Medulla oblongata (tissue), 1 donor: ENCODE measurements around the gene ENPP7.
A peak's percentile ranks its signal among the peaks of the same experiment; 100 is the strongest.

Source experiments
- DNase-seq: peaks from one replicate; pipeline ENCODE4 v3.0.0-alpha.2; 2015; ENCODE audit errors: extremely low spot score

The ENPP7 gene, protein sequence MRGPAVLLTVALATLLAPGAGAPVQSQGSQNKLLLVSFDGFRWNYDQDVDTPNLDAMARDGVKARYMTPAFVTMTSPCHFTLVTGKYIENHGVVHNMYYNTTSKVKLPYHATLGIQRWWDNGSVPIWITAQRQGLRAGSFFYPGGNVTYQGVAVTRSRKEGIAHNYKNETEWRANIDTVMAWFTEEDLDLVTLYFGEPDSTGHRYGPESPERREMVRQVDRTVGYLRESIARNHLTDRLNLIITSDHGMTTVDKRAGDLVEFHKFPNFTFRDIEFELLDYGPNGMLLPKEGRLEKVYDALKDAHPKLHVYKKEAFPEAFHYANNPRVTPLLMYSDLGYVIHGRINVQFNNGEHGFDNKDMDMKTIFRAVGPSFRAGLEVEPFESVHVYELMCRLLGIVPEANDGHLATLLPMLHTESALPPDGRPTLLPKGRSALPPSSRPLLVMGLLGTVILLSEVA

DNA sequence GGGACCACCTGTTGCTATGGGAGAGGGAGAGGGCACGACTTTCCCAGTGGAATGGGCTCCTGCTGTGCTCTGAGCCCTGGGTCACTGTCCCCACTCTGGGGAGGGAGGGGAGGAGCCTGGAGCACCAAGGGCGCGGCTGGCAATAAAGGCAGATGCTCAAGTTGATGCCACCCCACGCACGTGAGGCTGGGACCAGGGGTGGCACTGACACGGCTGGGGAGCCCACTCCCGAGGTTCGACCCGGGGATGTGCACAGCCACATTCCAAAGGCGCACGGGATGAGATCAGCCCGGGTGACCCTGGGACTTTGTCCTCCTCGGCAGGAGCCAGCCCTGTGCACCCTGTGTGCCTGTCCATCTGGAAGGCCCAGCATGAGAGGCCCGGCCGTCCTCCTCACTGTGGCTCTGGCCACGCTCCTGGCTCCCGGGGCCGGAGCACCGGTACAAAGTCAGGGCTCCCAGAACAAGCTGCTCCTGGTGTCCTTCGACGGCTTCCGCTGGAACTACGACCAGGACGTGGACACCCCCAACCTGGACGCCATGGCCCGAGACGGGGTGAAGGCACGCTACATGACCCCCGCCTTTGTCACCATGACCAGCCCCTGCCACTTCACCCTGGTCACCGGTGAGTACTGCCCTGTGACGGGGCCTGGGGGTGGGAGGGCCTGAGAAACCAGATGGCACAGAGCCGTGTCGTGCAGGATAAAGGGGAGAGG is at the start of gene ENPP7:
Gene ENPP7 (plus strand): TSS at position 175 of the 715 bp plus-strand sequence. CDS start 197 bp downstream, at position 372.
- no peak for DNase-seq

- DNase-seq: no peak
Observed at GRCh38 chr17:79681101-79681621, 49.6 kb upstream of the ENPP7 start.

DNA sequence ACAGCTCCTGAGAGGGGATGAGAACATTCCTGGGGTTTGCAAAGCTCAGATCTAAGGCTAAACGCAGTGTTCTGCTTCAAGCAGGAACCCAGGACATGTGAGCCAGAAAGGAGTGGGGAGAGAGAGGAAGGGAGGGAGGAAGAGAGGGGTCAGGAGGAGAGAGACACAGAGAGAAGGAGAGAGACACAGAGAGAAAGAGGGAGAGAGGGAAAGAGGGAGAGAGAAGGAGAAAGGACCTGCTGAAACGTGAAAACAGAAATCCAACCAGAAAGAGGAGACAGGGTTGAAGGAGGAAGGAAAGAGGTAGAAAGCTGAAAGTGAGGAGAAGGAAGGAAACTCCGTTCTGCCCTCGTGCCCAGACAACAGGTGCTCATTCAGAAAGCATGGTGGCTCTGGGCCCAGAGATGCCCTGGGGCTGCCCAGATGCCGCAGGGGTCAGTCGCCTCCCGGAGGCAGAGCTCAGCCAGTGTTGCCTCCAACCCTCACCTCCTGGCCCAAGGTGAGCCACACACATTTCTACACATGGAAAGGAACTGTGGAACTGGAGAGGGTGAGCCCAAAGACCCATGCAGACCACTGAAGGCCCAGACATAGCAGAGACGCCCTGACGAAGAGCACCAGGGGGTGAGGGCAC is 49.0 kb upstream of the ENPP7 start:
- no peak for DNase-seq

DNA sequence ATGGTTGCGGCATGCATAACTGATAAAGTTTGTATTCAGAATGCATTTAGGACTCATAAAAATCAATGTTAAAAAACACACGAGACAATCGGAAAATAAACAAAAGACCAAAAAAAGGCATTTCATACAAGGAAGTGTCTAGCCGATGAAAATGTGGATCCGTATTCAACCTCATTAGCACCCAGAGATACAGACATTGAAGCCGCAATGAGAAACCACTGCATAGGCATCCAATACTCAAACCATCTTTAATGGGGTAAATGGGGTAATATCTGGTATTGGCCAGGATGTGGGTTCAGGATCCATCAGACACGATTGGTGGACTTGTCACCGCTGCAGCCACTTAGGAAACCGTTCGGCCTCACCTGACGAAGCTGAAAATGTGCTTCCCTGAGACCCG is 47.4 kb upstream of the ENPP7 start:
- DNase-seq: no peak

DNA sequence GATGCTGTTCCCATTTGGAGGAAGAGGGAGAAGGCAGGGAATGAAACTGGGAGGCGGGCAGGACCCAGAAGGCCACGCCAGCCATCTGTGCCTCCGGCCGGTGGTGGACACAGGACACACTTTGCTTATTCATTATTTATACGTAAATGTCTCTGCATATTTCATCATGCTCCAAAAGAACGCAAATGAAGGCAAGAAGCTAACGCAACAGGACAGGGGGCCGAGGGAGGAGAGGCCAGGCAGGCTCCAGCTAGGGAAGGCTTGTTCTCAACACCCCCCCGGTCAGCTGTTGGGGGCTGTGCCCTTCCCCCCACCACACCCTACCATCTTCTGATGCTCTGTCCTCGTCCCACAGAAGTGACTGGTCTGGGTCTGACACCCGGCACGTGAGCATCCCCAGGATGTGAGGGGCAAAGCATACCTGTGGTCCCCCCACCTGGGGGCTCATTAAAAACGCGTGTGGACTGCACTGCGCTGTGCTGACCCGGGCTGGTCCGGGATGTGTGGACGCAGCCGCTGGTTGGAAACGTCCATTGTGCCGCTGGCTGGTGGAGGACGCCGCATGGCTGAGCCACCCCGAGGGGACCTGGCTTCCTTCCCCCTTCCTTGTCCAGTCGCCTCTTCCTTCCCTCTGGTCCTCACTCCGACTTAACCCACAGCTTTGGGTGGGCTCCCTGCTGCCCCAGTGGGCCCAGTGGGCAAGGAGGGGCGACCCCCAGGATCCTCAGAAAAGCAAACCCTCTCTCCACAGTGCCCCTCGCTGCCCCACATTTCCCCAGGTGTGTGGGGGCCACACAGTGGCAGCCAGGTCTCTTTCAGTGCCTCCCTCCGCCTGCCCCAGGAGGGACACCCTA is 46.4 kb upstream of the ENPP7 start:
- no peak for DNase-seq

DNA sequence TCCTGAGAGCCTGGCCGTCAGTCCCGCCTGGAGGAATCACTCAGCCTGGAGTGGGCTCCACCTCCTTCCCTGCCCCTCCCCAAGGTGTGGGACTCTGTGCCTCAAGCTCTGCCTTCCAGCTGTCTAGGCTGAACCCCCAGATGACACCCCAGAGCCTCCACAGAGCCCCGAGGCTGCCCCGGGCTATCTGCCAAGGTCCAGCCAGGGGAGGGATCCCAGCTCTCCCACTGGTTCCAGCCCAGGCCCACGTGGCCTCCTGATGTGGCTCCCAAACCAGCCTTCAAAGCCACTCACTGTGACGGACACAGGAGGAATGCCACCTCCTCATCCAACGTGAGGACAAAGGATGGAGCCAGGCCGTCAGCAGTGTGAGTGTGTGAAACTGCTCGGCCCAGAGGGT is 45.6 kb upstream of the ENPP7 start:
- no peak for DNase-seq

GRCh38 chr17:79686476-79686875 is 44.3 kb upstream of the ENPP7 start:
- no peak for DNase-seq

DNA sequence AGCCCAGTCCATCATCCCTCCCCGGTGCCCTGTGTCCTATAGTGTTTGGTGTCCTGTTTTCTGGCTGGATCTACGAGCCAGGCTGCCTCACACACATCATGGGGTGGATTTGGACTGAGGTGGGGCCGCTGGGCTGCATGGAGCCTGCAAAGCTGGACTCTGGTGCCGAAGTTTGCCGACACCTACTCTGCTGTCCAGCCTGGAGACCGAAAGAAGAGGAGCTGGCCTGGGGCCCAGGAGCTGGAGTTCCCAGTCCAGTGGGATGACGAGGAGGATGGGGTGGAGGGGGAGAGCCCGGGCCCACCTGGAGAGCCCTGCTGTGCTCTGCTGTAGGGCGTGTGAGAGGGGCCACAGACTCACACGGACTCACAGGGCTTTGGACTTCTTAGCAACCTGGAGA is 40.3 kb upstream of the ENPP7 start:
- no peak for DNase-seq

GRCh38 chr17:79690988-79691836 is 39.5 kb upstream of the ENPP7 start:
- no peak for DNase-seq

DNA sequence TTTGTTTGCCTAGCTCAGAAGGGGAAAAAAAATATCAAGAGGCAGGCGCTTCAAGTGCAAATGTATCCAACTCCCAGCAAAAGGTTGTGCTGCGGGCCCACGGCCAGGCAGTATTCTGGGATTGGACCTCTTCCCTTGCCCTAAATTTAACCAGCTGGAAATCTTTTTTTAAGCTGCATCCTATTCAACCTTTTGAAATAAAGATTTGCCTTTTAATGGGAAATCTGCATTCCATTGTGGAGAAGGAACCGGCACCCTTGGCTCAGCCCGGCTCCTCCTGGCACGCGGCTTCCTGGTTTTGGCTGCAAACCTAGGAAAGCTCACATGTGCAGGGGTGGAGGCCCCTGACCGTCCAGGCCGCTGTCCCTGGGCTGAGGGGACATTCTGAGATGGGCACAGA is 38.8 kb upstream of the ENPP7 start:
- DNase-seq: peak; percentile 62

DNA sequence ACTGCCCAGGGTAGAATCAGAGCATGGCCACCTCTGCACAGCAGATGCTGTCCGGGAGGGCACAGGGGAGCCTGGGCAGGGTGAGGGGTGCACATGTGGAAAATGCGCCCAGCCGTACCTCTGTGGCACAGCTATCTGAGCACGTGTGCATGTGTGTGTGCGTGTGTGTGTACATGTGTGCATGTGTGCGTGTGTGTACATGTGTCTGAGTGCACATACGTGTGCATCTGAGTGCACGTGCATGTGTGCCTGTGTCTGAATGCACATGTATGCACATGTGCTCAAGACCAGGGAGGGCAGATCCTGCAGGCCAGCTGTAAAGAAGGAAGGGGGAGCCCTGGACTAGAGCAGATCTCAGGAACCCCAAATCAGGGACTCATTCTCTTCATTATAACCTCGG is 37.3 kb upstream of the ENPP7 start:
- no peak for DNase-seq

GRCh38 chr17:79695293-79695790 is 35.4 kb upstream of the ENPP7 start:
- DNase-seq: no peak

GRCh38 chr17:79695797-79696609 is 34.7 kb upstream of the ENPP7 start:
- DNase-seq: peak; percentile 7

DNA sequence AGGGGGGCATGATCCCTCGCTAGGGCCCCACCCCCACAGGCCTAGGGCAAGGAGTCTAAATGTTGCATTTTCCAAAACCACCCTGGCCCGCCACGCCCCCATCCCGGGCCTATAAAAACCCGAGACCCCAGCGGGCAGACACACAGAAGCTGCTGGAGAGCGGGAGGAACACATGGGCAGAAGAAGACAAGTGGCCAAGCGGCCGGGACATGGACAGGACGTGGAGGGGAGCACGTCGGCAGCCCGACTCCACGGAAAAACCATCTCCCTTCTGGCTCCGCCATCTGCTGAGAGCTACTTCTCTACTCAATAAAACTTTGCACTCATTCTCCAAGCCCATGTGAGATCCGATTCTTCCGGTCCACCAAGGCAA is 34.1 kb upstream of the ENPP7 start:
- DNase-seq: no peak

- DNase-seq: no peak
Observed at GRCh38 chr17:79698146-79698846, 32.4 kb upstream of the ENPP7 start.

- DNase-seq: no peak
Observed at GRCh38 chr17:79699386-79700036, 31.2 kb upstream of the ENPP7 start.

DNA sequence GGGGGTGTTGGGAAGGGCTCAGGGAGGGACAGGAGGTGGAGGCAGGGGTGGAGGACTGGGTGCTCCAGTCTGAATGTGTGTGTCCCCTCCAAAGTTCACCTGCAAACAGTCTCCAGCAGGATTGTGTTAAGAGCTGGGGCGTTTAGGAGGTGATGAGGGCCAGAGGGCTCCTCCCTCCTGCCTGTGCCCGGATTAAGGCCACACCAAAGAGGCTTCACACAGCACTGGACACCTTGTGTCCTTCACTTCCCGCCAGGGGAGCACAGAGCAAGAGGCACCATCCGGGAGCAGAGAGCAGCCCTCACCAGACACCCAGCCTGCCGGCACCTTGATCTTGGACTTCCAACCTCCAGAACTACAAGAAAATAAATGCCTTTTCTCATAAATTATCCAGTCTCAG is 30.2 kb upstream of the ENPP7 start:
- DNase-seq: no peak

DNA sequence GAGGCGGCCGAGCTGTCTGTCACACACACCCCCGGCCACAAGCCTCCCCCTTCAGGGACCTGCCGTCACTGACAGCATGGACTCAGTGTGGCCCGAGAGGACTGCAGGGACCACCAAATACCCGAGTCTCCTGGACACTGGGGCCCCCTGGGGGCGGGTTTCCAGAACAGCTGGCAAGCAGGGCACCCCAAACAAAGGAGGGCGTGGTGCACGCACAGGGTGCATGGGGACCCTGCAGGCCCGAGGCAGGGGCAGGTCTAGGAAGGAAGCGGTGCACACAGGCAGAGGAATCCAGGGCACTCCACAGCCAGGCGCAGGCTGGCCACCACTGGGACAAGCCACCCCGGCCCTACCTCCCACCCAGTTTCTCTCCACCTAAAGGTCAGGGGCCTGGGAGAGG is 28.7 kb upstream of the ENPP7 start:
- DNase-seq: no peak
